Colonic mucosa (tissue), 4 donors: ENCODE measurements around the gene MYOF. TPM values are rescaled to one million over a fixed set of nuclear protein-coding genes. Genes with fewer than 3 reads are reported as not detected.
"Not testable (repeated sequence)": the region's sequence is repeated elsewhere in the genome, so short reads cannot be mapped to it uniquely, and the experiment has no call there.

Experiments used
- DNase-seq: peaks from one replicate; pipeline ENCODE4 v3.0.0-alpha.2; 2020
- H3K27ac ChIP-seq: fragments of 200-600 bp; one replicate; pipeline ENCODE4 v1.8.0; 2021
- H3K27me3 ChIP-seq: fragments of 200-600 bp; one replicate; pipeline ENCODE4 v1.8.0; 2021
- H3K36me3 ChIP-seq: fragments of 200-600 bp; one replicate; pipeline ENCODE4 v1.8.0; 2021
- H3K4me1 ChIP-seq: fragments of 200-600 bp; one replicate; pipeline ENCODE4 v1.8.0; 2021; ENCODE audit warnings: mild to moderate bottlenecking
- H3K4me3 ChIP-seq: fragments of 200-600 bp; one replicate; pipeline ENCODE4 v1.8.0; 2021
- H3K9ac ChIP-seq, 2 donors: one replicate each; pipeline ENCODE4 v1.7.0; 2013; ENCODE audit warnings: control low read depth in 2 of 2, low read depth in 2 of 2, low read length in 2 of 2
- H3K9me3 ChIP-seq: fragments of 200-600 bp; one replicate; pipeline ENCODE4 v1.8.0; 2021
- intact Hi-C: fragments of 100-400 bp; cut with DNase I; formaldehyde crosslinking; loops from one replicate; pipeline ENCODE4 v1.14.1; 2022
- total RNA-seq, 2 donors: library from RNA; stranded (reverse); fragmentation: NEBNext Ultra II Directional in 1 of 2; extraction: Animal tissue kit (Norgen Biotek cat#: 25700) in 1 of 2; gene quantifications; one replicate each; pipeline ENCODE4 v1.2.1, GENCODE V29; 2021
- TF ChIP-seq, protein P1 (sequence below): fragments of 200-600 bp; IDR thresholded peaks from one replicate; pipeline ENCODE4 v1.8.0; 2022; ENCODE audit warnings: antibody characterized with exemption, mild to moderate bottlenecking
- donor health status: healthy.
- donor health status: DM: no; HTN: no; CAD: no.
- donor health status: DM: no; HTN: no; CAD: no.

Gene MYOF
- total RNA-seq, 2 donors from 2014 or later: 88.1 to 90.9 TPM

DNA sequence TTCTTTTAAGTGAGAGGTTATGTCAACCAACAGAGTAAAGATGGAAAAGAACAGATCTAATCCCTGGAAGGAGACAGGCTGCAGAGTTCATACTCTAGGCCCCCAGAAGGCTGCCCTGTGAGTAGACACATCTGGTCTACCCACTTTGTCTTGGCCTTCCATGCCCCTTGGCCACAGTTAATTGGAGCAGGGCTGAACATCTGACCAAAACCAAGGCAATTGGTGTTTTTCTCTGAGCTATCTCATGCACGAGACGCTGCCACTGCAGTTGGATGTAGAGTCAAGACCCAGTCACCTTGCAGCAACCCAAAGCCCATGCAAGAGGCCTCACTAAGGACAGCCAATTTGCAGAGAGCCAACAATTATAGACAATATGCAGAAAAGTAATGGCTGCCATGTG, 9.0 kb downstream of the MYOF start:
- H3K27me3 ChIP-seq: no peaks in the 10 kb centered on the region
- DNase-seq: no peak
- H3K36me3 ChIP-seq: no peaks in the 10 kb centered on the region
- H3K27ac ChIP-seq: no peak overlapping the region
- no peaks in the 10 kb centered on the region for H3K9me3 ChIP-seq
- intact Hi-C loops: no loop called here
- H3K9ac ChIP-seq: peak overlapping the region in 1 of 2 donors; percentile 12
- no peak overlapping the region for H3K4me3 ChIP-seq
- TF ChIP-seq, protein P1, sequence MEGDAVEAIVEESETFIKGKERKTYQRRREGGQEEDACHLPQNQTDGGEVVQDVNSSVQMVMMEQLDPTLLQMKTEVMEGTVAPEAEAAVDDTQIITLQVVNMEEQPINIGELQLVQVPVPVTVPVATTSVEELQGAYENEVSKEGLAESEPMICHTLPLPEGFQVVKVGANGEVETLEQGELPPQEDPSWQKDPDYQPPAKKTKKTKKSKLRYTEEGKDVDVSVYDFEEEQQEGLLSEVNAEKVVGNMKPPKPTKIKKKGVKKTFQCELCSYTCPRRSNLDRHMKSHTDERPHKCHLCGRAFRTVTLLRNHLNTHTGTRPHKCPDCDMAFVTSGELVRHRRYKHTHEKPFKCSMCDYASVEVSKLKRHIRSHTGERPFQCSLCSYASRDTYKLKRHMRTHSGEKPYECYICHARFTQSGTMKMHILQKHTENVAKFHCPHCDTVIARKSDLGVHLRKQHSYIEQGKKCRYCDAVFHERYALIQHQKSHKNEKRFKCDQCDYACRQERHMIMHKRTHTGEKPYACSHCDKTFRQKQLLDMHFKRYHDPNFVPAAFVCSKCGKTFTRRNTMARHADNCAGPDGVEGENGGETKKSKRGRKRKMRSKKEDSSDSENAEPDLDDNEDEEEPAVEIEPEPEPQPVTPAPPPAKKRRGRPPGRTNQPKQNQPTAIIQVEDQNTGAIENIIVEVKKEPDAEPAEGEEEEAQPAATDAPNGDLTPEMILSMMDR: no peak
- H3K4me1 ChIP-seq: peaks cover 13% of the 10 kb centered on the region

DNA sequence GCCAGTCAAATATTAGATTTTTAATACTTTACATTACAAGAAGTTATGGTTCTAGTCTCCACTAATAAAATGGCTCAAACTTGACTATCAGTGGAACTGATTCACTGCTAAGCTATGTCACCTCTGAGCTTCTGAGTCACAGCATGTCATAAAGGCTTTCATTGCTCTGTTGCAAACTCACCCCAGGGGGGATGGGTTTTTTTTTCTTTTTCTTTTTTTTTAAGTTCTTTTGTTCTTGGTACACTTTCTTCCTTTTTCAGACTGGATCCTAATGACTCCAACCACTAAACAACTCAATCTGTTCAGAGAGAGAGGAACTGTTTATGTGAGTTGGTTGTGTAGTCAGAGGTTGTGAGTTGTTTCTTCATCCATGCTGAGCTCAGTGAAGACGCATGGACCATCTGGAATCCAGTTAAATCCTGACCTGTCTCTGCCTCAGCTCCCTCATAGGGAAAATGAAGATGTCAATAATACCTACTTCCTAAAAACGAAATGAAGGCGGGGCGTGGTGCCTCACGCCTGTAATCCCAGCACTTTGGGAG, 11.0 kb downstream of the MYOF start:
- H3K4me3 ChIP-seq: no peak overlapping the region
- peak overlapping the region in 1 of 2 donors; percentile 34 for H3K9ac ChIP-seq
- H3K27me3 ChIP-seq: no peaks in the 10 kb centered on the region
- intact Hi-C loops: no loop called here
- DNase-seq: no peak
- H3K36me3 ChIP-seq: no peaks in the 10 kb centered on the region
- TF ChIP-seq, protein P1: no peak
- H3K9me3 ChIP-seq: no peaks in the 10 kb centered on the region
- peak overlapping the region; percentile 68 for H3K27ac ChIP-seq
- H3K4me1 ChIP-seq: peaks cover 14% of the 10 kb centered on the region

DNA sequence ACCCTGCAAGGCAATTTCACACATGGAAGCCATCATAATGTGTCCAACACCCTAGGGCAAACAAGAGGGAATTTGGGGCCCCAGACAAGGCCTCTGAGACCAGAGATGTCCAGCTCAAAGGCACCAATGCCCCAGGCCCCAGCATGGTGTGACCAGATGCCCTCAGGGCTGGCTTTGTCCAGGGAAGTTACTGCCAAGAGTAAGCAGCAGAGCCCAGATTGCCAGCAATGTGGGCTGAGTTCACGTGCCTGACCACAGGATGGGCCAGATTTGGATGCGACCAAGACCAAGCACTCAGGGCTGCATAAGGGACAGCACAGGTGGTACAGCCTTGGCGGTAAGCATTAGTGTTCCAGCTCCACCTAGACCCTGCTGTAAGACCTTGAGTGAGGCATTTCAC, 12.7 kb downstream of the MYOF start:
- Histone ChIP-seq H3K27me3 (no peaks in the 10 kb centered on the region), H3K36me3 (no peaks in the 10 kb centered on the region), H3K4me3 (no peak overlapping the region), H3K9ac (no peak overlapping the region), H3K9me3 (no peaks in the 10 kb centered on the region), H3K4me1 (peaks cover 8% of the 10 kb centered on the region), H3K27ac (peak overlapping the region; percentile 68)
- TF ChIP-seq, protein P1: no peak
- intact Hi-C loops: no loop called here
- DNase-seq: no peak

- DNase-seq: no peak
- peaks cover 7% of the 10 kb centered on the region for H3K4me1 ChIP-seq
- intact Hi-C loops: no loop called here
- TF ChIP-seq, protein P1: no peak
- H3K9ac ChIP-seq: no peak overlapping the region
- no peak overlapping the region for H3K4me3 ChIP-seq
- H3K36me3 ChIP-seq: no peaks in the 10 kb centered on the region
- peak overlapping the region; percentile 68 for H3K27ac ChIP-seq
- no peaks in the 10 kb centered on the region for H3K9me3 ChIP-seq
- H3K27me3 ChIP-seq: no peaks in the 10 kb centered on the region
Observed at GRCh38 chr10:93468461-93469213, 13.5 kb downstream of the MYOF start.

GRCh38 chr10:93467635-93468034, 14.5 kb downstream of the MYOF start:
- intact Hi-C loops, H3K9me3 ChIP-seq, H3K9ac ChIP-seq, H3K36me3 ChIP-seq, H3K27me3 ChIP-seq, H3K4me3 ChIP-seq, H3K4me1 ChIP-seq, DNase-seq: not testable (repeated sequence)
- peak overlapping the region; percentile 68 for H3K27ac ChIP-seq
